Skeletal muscle tissue (tissue), 4 donors: ENCODE measurements around the gene SLC23A2. TPM values are rescaled to one million over a fixed set of nuclear protein-coding genes. Genes with fewer than 3 reads are reported as not detected.

Experiments used
- H3K27ac ChIP-seq: one replicate; pipeline ENCODE4 v1.7.0; 2013; ENCODE audit warnings: mild to moderate bottlenecking, low read depth, low read length, inconsistent platforms
- H3K27me3 ChIP-seq, 3 donors: one replicate each; pipeline ENCODE4 v1.7.0; 2013; ENCODE audit warnings: low read length in 3 of 3; ENCODE audit not compliant: control insufficient read depth in 3 of 3, insufficient read depth in 3 of 3
- H3K36me3 ChIP-seq, 3 donors: one replicate each; pipeline ENCODE4 v1.7.0; 2013; ENCODE audit warnings: low read length in 3 of 3; ENCODE audit not compliant: control insufficient read depth in 3 of 3, insufficient read depth in 3 of 3
- H3K4me1 ChIP-seq, 3 donors: one replicate each; pipeline ENCODE4 v1.7.0; 2013; ENCODE audit warnings: low read length in 3 of 3, mild to moderate bottlenecking in 3 of 3; ENCODE audit not compliant: control insufficient read depth in 3 of 3, insufficient read depth in 3 of 3
- H3K4me3 ChIP-seq, 3 donors: one replicate each; pipeline ENCODE4 v1.7.0; 2013; ENCODE audit warnings: low read length in 3 of 3
- H3K9ac ChIP-seq, 3 donors: one replicate each; pipeline ENCODE4 v1.7.0; 2013; ENCODE audit warnings: low read length in 3 of 3, mild to moderate bottlenecking in 3 of 3, moderate library complexity in 2 of 3, low read depth in 1 of 3
- H3K9me3 ChIP-seq, 3 donors: one replicate each; pipeline ENCODE4 v1.7.0; 2013; ENCODE audit warnings: low read length in 3 of 3; ENCODE audit not compliant: control insufficient read depth in 3 of 3
- total RNA-seq: library from RNA; depleted of rRNA; stranded (reverse); fragments of >200 nt; gene quantifications from one replicate; pipeline ENCODE4 v1.2.3, GENCODE V29; 2014
- donor health status: Osteomylitis.

SLC23A2 gene
- total RNA-seq, 1 donor from 2014 or later = 8.4 TPM

DNA sequence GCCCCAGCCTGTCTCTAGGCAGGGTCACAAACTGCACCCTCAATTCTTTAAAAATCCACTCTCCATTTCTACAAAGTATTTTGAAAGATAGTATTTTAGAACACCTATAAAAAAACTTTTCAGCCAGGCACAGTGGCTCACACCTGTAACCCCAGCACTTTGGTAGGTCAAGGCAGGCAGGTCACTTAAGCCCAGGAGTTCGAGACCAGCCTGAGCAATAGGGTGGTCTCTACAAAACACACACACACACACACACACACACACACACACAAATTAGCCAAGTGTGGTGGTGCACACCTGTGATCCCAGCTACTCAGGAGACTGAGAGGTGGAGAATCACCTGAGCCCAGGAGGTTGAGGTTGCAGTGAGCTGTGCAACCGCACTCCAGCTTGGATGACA lies 30.2 kb downstream of the SLC23A2 start:
- no peak overlapping the region for H3K4me3 ChIP-seq
- no peaks in the 10 kb centered on the region for H3K27me3 ChIP-seq
- no peak overlapping the region for H3K27ac ChIP-seq

GRCh38 chr20:4967752-4968477 lies 33.4 kb downstream of the SLC23A2 start:
- Histone ChIP-seq H3K4me3 (no peak overlapping the region), H3K27me3 (no peaks in the 10 kb centered on the region), H3K9ac (no peak overlapping the region), H3K36me3 (peaks cover 4 to 6% (median 6%) of the 10 kb centered on the region in 3 donors), H3K27ac (no peak overlapping the region), H3K4me1 (peaks cover 0 to under 1% (median 0%) of the 10 kb centered on the region in 3 donors), H3K9me3 (no peaks in the 10 kb centered on the region)

More for the DNA sequence above, 30.2 kb downstream of the SLC23A2 start:
- Histone ChIP-seq H3K36me3 (peaks cover 4 to 6% (median 6%) of the 10 kb centered on the region in 3 donors), H3K4me1 (peaks cover 3 to 8% (median 7%) of the 10 kb centered on the region in 3 donors), H3K9me3 (no peaks in the 10 kb centered on the region), H3K9ac (no peak overlapping the region)

DNA sequence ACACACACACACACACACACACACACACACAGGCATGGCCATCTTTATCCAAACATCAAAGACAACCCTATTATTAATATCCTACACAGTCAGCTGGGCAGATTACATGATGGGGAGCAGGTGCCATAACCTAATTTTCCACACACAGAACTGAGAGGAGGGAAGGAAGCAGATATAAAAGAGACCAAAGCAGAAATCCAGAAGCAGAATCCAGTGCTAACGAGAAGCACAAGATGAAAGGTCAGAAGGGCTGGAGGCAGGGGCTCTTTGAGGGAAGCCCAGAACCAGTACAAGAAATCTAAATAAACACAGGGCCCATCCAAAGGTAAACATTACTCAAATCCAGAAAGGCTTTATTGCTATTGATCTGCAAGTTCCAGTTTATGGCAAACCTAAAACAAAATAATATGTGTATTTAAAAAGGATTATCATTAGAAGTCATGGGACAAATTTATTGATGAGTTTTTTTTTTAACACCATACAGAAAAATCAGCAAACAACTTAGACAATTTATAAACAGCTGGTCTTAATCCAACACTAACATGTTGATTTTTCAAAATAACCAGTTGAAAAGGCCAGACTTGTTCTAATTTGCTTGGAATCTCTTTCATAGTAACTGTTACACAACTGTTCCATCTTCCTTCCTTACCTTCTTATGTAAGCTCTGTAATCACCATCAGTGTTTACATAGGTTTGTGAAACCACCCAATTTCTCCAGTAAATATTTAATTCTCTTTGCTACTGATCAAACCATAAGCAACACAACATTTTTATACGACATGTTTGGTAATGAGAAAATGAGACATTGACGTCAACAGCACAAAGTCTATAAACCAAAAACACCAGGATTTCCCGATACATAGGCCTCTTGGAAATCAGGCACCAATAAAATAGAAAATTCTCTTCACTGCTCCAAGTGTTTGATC lies 34.2 kb downstream of the SLC23A2 start:
- Histone ChIP-seq H3K4me1 (no peaks in the 10 kb centered on the region), H3K36me3 (peaks cover 4 to 6% (median 6%) of the 10 kb centered on the region in 3 donors), H3K27me3 (no peaks in the 10 kb centered on the region), H3K9me3 (no peaks in the 10 kb centered on the region), H3K9ac (no peak overlapping the region), H3K4me3 (no peak overlapping the region), H3K27ac (no peak overlapping the region)

DNA sequence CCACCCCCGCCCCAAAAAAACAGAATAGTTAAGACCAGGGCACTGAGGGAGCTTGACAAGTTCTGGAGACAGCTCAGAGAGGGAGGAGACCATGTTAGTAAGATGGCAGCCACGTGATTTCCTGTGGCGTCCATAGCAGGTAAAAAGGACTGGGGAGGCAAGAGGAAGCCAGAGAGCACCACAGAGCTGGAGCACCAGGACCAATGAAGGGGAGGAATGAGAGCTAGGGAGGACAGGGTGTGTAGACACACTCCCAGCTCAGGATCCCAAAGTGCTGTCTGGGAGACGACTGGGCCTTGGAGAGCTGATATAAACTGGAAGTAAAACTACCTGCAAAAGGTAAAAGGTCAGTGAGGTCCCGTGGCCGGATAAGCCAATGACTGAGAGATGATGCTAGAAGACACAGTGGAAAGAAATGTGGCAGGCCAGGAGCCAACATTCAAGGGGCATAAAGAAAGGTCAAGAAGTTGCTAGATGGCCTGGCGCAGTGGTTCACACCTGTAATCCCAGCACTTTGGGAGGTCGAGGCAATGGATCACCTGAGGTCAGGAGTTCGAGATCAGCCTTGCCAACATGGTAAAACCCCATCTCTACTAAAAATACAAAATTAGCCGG lies 39.0 kb downstream of the SLC23A2 start:
- Histone ChIP-seq H3K9me3 (no peaks in the 10 kb centered on the region), H3K4me1 (no peaks in the 10 kb centered on the region), H3K36me3 (no peaks in the 10 kb centered on the region), H3K27me3 (no peaks in the 10 kb centered on the region), H3K9ac (no peak overlapping the region), H3K4me3 (no peak overlapping the region), H3K27ac (no peak overlapping the region)

DNA sequence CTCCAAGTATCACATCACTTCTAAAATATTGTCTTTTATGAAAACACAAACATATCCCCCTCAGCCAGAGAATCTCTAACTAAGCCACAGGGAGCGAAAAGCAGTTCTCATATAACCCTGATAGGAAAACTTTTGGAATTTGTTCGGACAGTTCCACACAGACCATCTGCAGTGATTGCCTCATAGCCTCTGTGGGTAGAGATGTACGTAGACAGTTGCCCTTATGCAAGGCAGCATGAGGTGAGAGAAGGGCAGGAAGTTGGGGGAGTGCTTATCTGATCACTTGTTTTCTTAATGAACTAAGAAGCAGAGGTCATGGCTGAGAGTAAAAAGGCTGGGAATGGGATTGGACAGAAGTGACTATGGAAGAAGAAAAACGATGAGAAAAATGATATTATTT lies 39.6 kb downstream of the SLC23A2 start:
- no peak overlapping the region for H3K9ac ChIP-seq
- H3K27ac ChIP-seq = no peak overlapping the region
- no peaks in the 10 kb centered on the region for H3K9me3 ChIP-seq
- no peak overlapping the region for H3K4me3 ChIP-seq
- no peaks in the 10 kb centered on the region for H3K36me3 ChIP-seq
- no peaks in the 10 kb centered on the region for H3K4me1 ChIP-seq
- H3K27me3 ChIP-seq = no peaks in the 10 kb centered on the region

DNA sequence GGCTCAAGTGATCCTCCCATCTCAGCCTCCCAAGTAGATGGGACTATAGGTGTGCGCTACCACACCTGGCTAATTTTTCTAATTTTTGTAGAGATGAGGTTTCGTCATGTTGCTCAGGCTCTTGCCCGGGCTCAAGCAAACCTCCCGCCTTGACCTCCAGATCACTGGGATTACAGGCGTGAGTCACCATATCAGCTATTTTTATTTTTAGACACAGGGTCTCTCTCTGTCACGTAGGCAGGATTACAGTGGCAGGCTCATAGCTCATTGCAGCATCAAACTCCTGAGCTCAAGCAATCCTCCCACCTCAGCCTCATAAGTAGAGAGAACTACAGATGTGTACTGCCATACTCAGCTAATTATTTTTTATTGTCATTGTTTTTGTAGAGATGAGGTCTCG lies 41.7 kb downstream of the SLC23A2 start:
- H3K36me3 ChIP-seq = no peaks in the 10 kb centered on the region
- H3K4me3 ChIP-seq = no peak overlapping the region
- H3K9ac ChIP-seq = no peak overlapping the region
- no peaks in the 10 kb centered on the region for H3K27me3 ChIP-seq
- H3K9me3 ChIP-seq = no peaks in the 10 kb centered on the region
- H3K4me1 ChIP-seq = no peaks in the 10 kb centered on the region
- no peak overlapping the region for H3K27ac ChIP-seq

DNA sequence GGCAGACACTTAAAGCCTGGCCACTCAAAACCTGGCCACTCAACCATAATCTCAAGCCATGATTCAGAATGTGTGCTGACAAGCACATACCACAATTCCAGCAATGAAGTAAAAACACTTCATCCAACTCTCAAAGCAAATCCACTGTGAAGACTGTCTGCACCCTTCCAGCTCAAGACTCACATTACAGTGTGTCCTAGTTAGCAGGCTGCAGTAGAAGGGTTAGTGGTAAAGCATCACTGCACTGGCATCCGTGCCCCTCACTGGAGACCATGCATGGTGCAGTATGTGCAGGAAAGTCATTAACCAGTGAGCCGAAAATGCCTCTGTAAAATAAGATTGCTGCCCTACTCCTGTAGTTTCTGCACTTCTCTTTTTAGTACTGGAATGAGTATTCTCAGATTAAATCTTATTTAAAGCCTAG lies 43.4 kb downstream of the SLC23A2 start:
- Histone ChIP-seq H3K27me3 (no peaks in the 10 kb centered on the region), H3K9ac (no peak overlapping the region), H3K36me3 (no peaks in the 10 kb centered on the region), H3K9me3 (no peaks in the 10 kb centered on the region), H3K27ac (no peak overlapping the region), H3K4me1 (no peaks in the 10 kb centered on the region), H3K4me3 (no peak overlapping the region)

GRCh38 chr20:4957187-4957586 lies 44.1 kb downstream of the SLC23A2 start:
- H3K27me3 ChIP-seq = no peaks in the 10 kb centered on the region
- no peak overlapping the region for H3K27ac ChIP-seq
- H3K9me3 ChIP-seq = no peaks in the 10 kb centered on the region
- no peaks in the 10 kb centered on the region for H3K36me3 ChIP-seq
- H3K4me1 ChIP-seq = no peaks in the 10 kb centered on the region
- H3K9ac ChIP-seq = no peak overlapping the region
- no peak overlapping the region for H3K4me3 ChIP-seq

DNA sequence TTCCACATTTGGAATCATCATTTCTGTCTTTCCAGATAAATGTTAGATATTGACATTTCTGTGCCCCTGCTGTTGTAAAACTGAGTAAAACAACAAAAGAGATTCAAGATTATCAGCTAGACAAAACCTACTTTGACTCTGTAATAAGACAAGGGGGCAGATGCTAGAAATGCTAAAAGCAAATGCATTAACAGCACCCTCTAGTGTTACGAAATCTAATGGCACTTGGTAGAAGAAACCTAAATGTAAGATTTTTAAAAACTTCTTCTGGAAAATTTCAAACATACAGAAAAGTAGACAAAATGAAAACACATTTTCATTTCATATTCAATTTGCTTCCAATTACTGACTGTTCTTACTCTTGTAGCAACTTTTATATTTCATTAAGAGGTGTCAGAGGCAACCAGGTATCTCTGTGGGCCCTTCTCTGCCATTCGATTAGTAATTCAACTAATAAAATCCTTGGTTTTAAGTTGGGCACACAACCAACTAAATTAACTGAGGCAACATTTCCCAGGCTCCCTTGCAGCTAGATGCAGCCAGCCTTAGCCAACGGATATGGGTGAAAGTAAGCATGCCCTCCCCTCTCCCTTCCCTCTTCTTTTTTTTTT lies 45.0 kb downstream of the SLC23A2 start:
- Histone ChIP-seq H3K4me3 (no peak overlapping the region), H3K9ac (no peak overlapping the region), H3K9me3 (no peaks in the 10 kb centered on the region), H3K4me1 (no peaks in the 10 kb centered on the region), H3K36me3 (no peaks in the 10 kb centered on the region), H3K27me3 (no peaks in the 10 kb centered on the region), H3K27ac (no peak overlapping the region)
